Natural killer cell treated with Interleukin-12 subunit alpha and Interleukin-12 subunit beta and Interleukin-15 and Interleukin-18, amount 100 ng/mL, for 72 hours (primary cell): ENCODE measurements around the gene TFF3. TPM values are rescaled to one million over a fixed set of nuclear protein-coding genes. Genes with fewer than 3 reads are reported as not detected.

Experiments used
- ATAC-seq, 2 donors: fragments of 150-1000 bp; cut with Tn5 transposase in 1 of 2; sonication (Bioruptor Pico), chemical (Tn5 transposase) in 1 of 2; 2 replicates each; pipeline ENCODE4 v1.10.0; 2021
- DNase-seq: peaks from one replicate; pipeline ENCODE4 v3.0.0; 2022; ENCODE audit warnings: low spot score
- H3K27ac Mint-ChIP-seq, 2 donors: 1 replicate in 1 of 2; 2 replicates in 1 of 2; pipeline ENCODE4 v1.8.0; 2022; ENCODE audit warnings: mixed read lengths in 2 of 2, mild to moderate bottlenecking in 1 of 2, moderate library complexity in 1 of 2
- H3K27me3 Mint-ChIP-seq, 2 donors: 1 replicate in 1 of 2; 2 replicates in 1 of 2; pipeline ENCODE4 v1.8.0; 2022; ENCODE audit warnings: mixed read lengths in 2 of 2
- H3K36me3 Mint-ChIP-seq: one replicate; pipeline ENCODE4 v1.8.0; 2022; ENCODE audit warnings: mixed read lengths
- H3K4me1 Mint-ChIP-seq, 2 donors: 1 replicate in 1 of 2; 2 replicates in 1 of 2; pipeline ENCODE4 v1.8.0; 2022; ENCODE audit warnings: low read depth in 2 of 2, mixed read lengths in 2 of 2, mild to moderate bottlenecking in 1 of 2
- H3K4me3 Mint-ChIP-seq: one replicate; pipeline ENCODE4 v1.8.0; 2022; ENCODE audit warnings: mixed read lengths
- H3K9me3 Mint-ChIP-seq: 2 replicates; pipeline ENCODE4 v1.8.0; 2022; ENCODE audit warnings: mixed read lengths
- total RNA-seq, 2 donors: library from RNA; stranded (reverse); gene quantifications; one replicate each; pipeline ENCODE4 v1.2.3, GENCODE V29; 2022

The TFF3 gene
- total RNA-seq, 2 donors from 2014 or later, result not detected

- H3K4me1 Mint-ChIP-seq, result peaks cover 6 to 9% of the 10 kb centered on the region in 2 donors
- ATAC-seq, result no peak
- no peaks in the 10 kb centered on the region for H3K36me3 Mint-ChIP-seq
- DNase-seq, result no peak
- peaks cover 11 to 17% of the 10 kb centered on the region in 2 donors for H3K27me3 Mint-ChIP-seq
- no peaks in the 10 kb centered on the region for H3K9me3 Mint-ChIP-seq
- no peak overlapping the region for H3K4me3 Mint-ChIP-seq
- no peak overlapping the region for H3K27ac Mint-ChIP-seq
Observed at GRCh38 chr21:42341776-42342542, 26.8 kb upstream of the TFF3 start.

DNA sequence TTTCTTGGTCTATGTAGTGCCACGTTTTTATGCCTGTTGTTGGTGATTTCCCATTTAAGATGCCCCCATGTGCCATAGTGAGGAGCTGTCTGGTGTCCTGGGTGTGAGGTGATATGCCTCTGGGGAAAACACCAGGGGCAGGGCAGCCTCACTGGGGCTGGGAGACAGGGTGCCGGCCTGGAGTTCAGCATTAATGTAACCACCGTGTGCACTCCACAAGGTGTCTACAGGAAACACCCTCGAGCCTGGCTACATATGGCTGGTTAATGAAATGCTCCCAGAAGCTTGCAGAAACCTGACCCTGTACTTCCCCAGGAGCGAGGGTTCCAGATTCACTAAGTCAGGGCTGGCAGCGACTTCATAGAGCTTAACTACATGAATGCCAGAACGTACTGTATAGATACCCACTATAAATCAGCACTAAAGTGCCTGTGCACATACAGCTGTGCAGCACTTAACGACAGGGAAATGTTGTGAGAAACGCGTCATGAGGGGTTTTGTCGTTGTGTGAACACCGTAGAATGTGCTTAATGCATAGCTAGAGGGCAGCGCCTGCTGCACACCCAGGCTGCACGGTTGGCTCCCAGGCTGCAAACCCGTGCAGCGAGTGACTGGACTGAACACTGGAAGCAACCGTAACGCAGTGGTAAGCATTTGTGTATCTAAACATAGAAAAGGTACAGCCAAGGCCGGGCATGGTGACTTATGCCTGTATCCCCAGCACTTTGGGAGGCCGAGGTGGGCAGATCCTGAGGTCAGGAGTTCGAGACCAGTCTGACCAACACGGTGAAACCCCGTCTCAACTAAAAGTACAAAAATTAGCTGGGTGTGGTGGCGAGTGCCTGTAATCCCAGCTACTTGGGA, 25.2 kb upstream of the TFF3 start:
- H3K36me3 Mint-ChIP-seq, result no peaks in the 10 kb centered on the region
- no peak overlapping the region for H3K4me3 Mint-ChIP-seq
- DNase-seq, result no peak
- no peak overlapping the region for H3K27ac Mint-ChIP-seq
- H3K4me1 Mint-ChIP-seq, result peaks cover 6 to 9% of the 10 kb centered on the region in 2 donors
- ATAC-seq, result no peak
- peaks cover 20 to 26% of the 10 kb centered on the region in 2 donors for H3K27me3 Mint-ChIP-seq
- no peaks in the 10 kb centered on the region for H3K9me3 Mint-ChIP-seq

DNA sequence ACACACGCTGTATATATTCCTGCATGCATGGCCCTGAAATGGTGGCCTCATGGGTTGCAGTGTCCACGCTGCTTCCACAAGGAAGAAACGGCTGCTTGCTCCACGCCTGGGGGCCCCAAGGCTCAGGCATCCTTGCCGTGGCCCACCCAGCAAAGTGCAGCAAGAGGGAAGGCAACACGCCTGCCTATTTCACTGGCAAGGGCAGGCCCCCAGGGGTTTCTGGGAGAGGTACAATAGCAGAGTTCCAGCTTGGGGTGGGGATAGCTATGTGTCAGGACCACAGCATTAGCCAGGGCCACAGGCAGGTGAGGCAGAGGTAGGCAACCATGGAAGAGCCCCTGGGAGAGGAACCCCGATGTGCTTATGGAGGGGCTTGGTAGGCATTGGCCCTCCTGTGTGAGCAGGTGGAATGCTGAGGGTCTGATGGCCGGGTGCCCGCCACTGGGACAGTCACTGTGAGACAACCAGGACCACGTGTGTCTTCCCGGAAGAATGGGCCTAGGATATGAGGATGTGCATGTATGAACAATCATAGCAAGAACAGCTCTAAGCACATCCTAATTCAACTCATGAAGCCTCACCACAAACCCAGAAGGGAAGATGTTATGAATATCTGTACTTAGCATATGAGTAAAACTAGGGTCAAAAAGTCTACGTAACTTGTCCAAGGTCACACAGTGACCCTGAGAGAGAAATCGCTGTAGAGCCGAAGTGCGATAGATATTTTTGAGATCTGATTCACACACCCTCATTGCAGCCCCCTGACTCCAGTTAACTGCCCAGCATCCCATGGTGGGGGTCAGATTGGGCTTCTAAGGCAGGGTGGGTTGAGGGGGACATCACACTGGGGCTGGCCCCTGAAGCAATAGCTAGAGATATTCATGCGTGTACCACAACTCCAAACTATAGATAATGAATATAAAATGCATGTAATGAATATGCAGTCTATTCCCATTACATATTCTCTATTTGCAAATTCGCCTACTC, 23.8 kb upstream of the TFF3 start:
- ATAC-seq (peak; percentile 61 to 86), DNase-seq (no peak)
- H3K27me3 Mint-ChIP-seq, result peaks cover 22 to 34% of the 10 kb centered on the region in 2 donors
- H3K4me3 Mint-ChIP-seq, result peak overlapping the region; percentile 62
- peaks cover 6 to 9% of the 10 kb centered on the region in 2 donors for H3K4me1 Mint-ChIP-seq
- no peaks in the 10 kb centered on the region for H3K9me3 Mint-ChIP-seq
- H3K36me3 Mint-ChIP-seq, result no peaks in the 10 kb centered on the region
- peak overlapping the region in 1 of 2 donors; percentile 40 for H3K27ac Mint-ChIP-seq

GRCh38 chr21:42337830-42338728, 22.9 kb upstream of the TFF3 start:
- Mint-ChIP-seq H3K27ac (peak overlapping the region in 1 of 2 donors; percentile 40), H3K4me1 (peaks cover 6 to 9% of the 10 kb centered on the region in 2 donors), H3K4me3 (no peak overlapping the region), H3K27me3 (peaks cover 26 to 39% of the 10 kb centered on the region in 2 donors), H3K9me3 (no peaks in the 10 kb centered on the region), H3K36me3 (no peaks in the 10 kb centered on the region)
- ATAC-seq (peak; percentile 45 to 87), DNase-seq (peak; percentile 83)

DNA sequence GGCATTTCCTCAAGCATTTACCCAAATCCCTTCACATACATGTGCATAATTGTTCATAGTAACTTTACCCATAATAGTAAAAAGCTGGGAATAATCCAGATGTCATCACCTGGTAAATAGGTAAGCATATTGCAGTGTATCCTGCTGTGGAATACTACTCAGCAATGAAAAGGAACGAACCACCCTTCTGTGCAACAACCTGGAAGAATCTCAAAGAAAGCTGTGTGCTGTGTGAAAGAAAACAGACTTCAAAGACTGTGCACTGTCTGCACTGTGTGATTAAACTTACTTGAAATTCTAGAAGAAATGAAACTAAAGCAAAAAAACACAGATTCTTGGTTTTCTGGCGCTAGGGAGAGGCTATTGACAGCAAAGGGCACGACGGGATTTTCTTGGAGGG, 22.1 kb upstream of the TFF3 start:
- Mint-ChIP-seq H3K9me3 (no peaks in the 10 kb centered on the region), H3K4me1 (peaks cover 6 to 9% of the 10 kb centered on the region in 2 donors), H3K27ac (peak overlapping the region in 1 of 2 donors; percentile 40), H3K27me3 (peaks cover 32 to 39% of the 10 kb centered on the region in 2 donors), H3K36me3 (no peaks in the 10 kb centered on the region), H3K4me3 (no peak overlapping the region)
- no peak for ATAC-seq
- no peak for DNase-seq

GRCh38 chr21:42336054-42336453, 20.8 kb upstream of the TFF3 start:
- H3K4me1 Mint-ChIP-seq, result peaks cover 6 to 9% of the 10 kb centered on the region in 2 donors
- ATAC-seq (no peak), DNase-seq (no peak)

DNA sequence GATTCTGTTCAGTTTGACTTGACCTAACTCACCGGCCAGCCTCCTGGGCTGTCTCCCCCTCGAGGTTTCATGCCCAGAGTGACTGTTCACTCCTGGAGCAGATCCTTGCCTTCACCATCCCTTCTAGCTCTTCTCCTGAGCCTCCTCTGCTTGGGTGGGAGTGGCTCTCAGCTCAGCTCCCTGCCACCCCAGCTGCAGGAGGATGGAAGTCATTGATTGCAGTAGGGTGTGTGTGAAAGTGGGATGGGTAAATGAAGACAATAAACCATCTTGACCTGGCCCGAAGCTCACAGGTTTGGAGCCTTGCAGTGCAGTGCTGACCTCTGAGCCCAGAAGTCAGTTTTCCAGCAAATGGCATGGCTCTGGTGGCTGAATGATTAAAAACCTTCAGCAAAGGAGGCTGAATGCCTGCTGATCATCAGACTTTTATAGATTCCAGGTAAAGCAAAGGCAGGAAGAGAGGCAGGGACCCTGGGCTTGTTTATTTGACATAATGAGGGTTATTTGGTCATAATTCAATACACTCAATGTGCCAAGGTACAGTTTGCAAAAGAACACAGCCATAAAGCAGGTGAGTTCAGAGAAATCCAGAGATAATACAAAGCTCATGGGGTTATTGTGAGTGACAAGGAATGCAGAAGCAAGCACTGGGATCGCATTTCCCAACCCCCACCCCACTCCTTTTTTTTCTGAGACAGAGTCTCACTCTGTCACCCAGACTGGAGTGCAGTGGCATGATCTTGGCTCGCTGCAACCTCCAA, 17.5 kb upstream of the TFF3 start:
- Mint-ChIP-seq H3K27me3 (peaks cover 41 to 42% of the 10 kb centered on the region in 2 donors), H3K27ac (no peak overlapping the region), H3K4me1 (peaks cover 2 to 3% of the 10 kb centered on the region in 2 donors), H3K9me3 (no peaks in the 10 kb centered on the region), H3K4me3 (no peak overlapping the region), H3K36me3 (peaks cover 13% of the 10 kb centered on the region)
- DNase-seq, result no peak
- no peak for ATAC-seq

More at GRCh38 chr21:42336054-42336453, 20.8 kb upstream of the TFF3 start:
- Mint-ChIP-seq H3K4me3 (no peak overlapping the region), H3K27ac (no peak overlapping the region), H3K27me3 (peaks cover 40 to 41% of the 10 kb centered on the region in 2 donors), H3K9me3 (no peaks in the 10 kb centered on the region), H3K36me3 (peaks cover 9% of the 10 kb centered on the region)

GRCh38 chr21:42331660-42332059, 16.5 kb upstream of the TFF3 start:
- Mint-ChIP-seq H3K27me3 (peaks cover 33 to 34% of the 10 kb centered on the region in 2 donors), H3K27ac (no peak overlapping the region), H3K4me1 (no peaks in the 10 kb centered on the region), H3K4me3 (no peak overlapping the region), H3K36me3 (peaks cover 13% of the 10 kb centered on the region), H3K9me3 (no peaks in the 10 kb centered on the region)
- ATAC-seq (no peak), DNase-seq (no peak)

- Mint-ChIP-seq H3K9me3 (no peaks in the 10 kb centered on the region), H3K27ac (no peak overlapping the region), H3K4me1 (no peaks in the 10 kb centered on the region), H3K36me3 (peaks cover 13% of the 10 kb centered on the region), H3K27me3 (peaks cover 33 to 38% of the 10 kb centered on the region in 2 donors), H3K4me3 (no peak overlapping the region)
- DNase-seq, result no peak
- no peak for ATAC-seq
Observed at GRCh38 chr21:42330380-42331371, 15.5 kb upstream of the TFF3 start.

- DNase-seq (no peak), ATAC-seq (no peak)
- no peak overlapping the region for H3K4me3 Mint-ChIP-seq
- no peak overlapping the region for H3K27ac Mint-ChIP-seq
- H3K4me1 Mint-ChIP-seq, result no peaks in the 10 kb centered on the region
- peaks cover 30 to 38% of the 10 kb centered on the region in 2 donors for H3K27me3 Mint-ChIP-seq
- H3K36me3 Mint-ChIP-seq, result no peaks in the 10 kb centered on the region
- H3K9me3 Mint-ChIP-seq, result no peaks in the 10 kb centered on the region
Observed at GRCh38 chr21:42324896-42325295, 9.7 kb upstream of the TFF3 start.

DNA sequence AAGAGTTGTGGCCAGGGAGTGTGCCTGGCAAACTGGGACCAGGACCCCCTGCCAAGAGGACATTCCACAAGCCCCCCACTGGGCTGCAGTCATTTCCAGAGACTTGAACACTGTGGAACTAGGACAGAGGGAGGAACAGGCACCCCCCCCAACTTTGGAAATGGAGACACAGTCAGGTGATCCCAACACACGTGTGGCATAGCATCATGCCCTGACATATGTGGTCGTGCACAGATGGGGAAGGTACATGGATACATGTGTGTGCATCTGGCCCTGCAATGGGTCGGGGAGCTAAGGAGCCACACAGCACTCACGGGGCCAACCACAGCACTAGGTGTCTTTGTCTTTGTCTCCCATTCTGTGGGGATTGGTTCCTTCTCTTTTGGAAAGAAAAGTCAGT, 6.6 kb upstream of the TFF3 start:
- no peak for ATAC-seq
- no peak overlapping the region for H3K27ac Mint-ChIP-seq
- no peak for DNase-seq
- H3K36me3 Mint-ChIP-seq, result no peaks in the 10 kb centered on the region
- H3K9me3 Mint-ChIP-seq, result no peaks in the 10 kb centered on the region
- H3K4me1 Mint-ChIP-seq, result peaks cover 7% of the 10 kb centered on the region in 2 donors
- no peak overlapping the region for H3K4me3 Mint-ChIP-seq
- peaks cover 30 to 32% of the 10 kb centered on the region in 2 donors for H3K27me3 Mint-ChIP-seq
